ENCODE data around the gene CHAT. TPM values are rescaled to one million over a fixed set of nuclear protein-coding genes. Genes with fewer than 3 reads are reported as not detected.

CHAT gene
- total RNA-seq, 2 donors from 2014 or later, result not detected

GRCh38 chr10:49653273-49653929, 39.6 kb downstream of the CHAT start:
- no peak overlapping the region for H3K4me3 ChIP-seq
- DNase-seq (ENCODE audit: low spot score) (no peak), ATAC-seq (ENCODE audit: insufficient number of reproducible peaks, low FRiP score, low read depth) (no peak)
- no peaks in the 10 kb centered on the region for H3K4me1 ChIP-seq (ENCODE audit: control insufficient read depth in 1 of 2, low read depth in 2 of 2)
- TF ChIP-seq CTCF (IDR thresholded peaks at IDR 0.05), result no peak
- H3K27me3 ChIP-seq (replicated peaks; ENCODE audit: insufficient read depth), result no peaks in the 10 kb centered on the region
- no peaks in the 10 kb centered on the region for H3K36me3 ChIP-seq
- no peaks in the 10 kb centered on the region for H3K9me3 ChIP-seq
- H3K27ac ChIP-seq, result no peak overlapping the region

DNA sequence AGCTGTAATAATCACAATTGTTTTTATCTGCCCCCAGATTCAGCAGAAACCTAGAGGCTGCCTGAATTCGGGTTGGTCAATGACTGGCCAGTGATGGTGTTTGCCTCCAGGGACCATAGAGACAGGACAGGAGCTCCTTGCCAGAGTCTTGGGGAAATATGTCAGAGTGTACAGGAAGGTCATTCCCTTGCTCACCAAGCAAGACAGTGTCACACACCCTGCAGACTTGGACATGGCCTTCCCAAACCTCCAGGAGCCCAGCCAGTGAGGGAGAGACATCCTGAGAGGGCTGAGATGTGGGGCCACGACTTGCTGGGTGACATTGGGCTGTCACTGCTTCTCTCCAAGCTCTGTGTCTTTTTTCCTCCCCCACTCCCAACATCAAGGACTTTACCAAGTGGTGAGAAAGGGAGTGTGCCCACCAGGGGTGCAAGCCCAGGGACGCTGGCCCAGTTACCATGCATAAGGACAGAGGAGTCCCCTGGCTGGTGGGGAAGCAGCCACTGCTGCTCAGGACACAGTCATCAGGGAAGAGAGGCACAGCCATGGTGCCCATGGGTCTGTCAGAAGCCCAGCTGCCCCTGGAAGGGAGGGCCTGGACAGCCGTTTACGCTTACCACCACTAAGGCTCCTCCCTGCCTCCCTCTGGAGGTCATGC, 40.3 kb downstream of the CHAT start:
- H3K27ac ChIP-seq, result no peak overlapping the region
- H3K27me3 ChIP-seq (replicated peaks; ENCODE audit: insufficient read depth), result no peaks in the 10 kb centered on the region
- no peak for ATAC-seq (ENCODE audit: insufficient number of reproducible peaks, low FRiP score, low read depth)
- no peak for TF ChIP-seq CTCF (IDR thresholded peaks at IDR 0.05)
- no peak for DNase-seq (ENCODE audit: low spot score)
- H3K9me3 ChIP-seq, result no peaks in the 10 kb centered on the region
- no peaks in the 10 kb centered on the region for H3K36me3 ChIP-seq
- H3K4me1 ChIP-seq (ENCODE audit: control insufficient read depth in 1 of 2, low read depth in 2 of 2), result no peaks in the 10 kb centered on the region
- H3K4me3 ChIP-seq, result no peak overlapping the region

DNA sequence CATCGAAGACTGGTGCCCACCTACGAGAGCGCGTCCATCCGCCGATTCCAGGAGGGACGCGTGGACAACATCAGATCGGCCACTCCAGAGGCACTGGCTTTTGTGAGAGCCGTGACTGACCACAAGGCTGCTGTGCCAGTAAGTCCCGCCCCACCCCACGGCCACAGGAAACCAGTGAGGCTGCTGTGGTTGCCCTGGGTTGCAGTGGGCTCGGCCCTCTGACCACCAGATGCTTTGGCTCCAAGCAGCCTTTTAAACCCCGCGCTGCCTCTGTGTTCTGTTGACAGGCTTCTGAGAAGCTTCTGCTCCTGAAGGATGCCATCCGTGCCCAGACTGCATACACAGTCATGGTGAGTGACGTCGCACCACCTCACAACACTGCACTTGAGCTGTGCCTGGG, 41.3 kb downstream of the CHAT start:
- no peaks in the 10 kb centered on the region for H3K9me3 ChIP-seq
- no peak overlapping the region for H3K27ac ChIP-seq
- H3K27me3 ChIP-seq (replicated peaks; ENCODE audit: insufficient read depth), result no peaks in the 10 kb centered on the region
- DNase-seq (ENCODE audit: low spot score) (no peak), ATAC-seq (ENCODE audit: insufficient number of reproducible peaks, low FRiP score, low read depth) (no peak)
- H3K4me3 ChIP-seq, result no peak overlapping the region
- no peaks in the 10 kb centered on the region for H3K36me3 ChIP-seq
- no peaks in the 10 kb centered on the region for H3K4me1 ChIP-seq (ENCODE audit: control insufficient read depth in 1 of 2, low read depth in 2 of 2)
- TF ChIP-seq CTCF (IDR thresholded peaks at IDR 0.05), result no peak

DNA sequence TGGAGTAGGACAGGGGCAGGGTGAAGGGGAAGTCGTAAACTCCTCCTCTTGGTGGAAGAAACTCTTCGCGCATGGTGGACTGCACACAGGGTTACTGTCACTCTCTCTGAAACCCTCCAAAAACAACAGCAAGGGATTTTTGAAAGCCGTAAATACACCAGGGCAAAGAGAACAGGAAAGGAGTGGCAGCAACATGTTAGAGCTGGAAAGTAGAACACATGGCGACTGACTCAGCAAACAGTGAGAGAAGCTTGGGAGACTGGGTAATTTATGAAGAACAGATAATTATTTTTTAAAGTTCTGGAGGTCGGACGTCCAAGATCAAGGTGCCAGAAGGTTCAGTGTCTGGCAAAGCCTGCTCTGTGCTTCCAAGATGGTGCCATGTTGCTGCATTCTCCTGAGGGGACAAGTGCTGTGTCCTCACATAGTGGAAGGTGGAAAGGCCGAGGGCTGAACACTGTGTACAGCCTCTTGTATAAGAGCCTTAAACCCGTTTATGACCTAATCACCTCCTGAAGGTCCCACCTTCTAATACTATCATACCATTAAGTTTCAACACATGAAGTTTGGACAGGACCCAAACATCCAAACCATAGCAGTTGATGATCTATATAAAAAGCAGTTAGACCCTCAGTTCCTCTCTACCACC, 43.1 kb downstream of the CHAT start:
- Histone ChIP-seq H3K27ac (no peak overlapping the region), H3K4me1 (ENCODE audit: control insufficient read depth in 1 of 2, low read depth in 2 of 2) (no peaks in the 10 kb centered on the region), H3K4me3 (no peak overlapping the region), H3K36me3 (no peaks in the 10 kb centered on the region), H3K27me3 (replicated peaks; ENCODE audit: insufficient read depth) (no peaks in the 10 kb centered on the region), H3K9me3 (no peaks in the 10 kb centered on the region)
- no peak for TF ChIP-seq CTCF (IDR thresholded peaks at IDR 0.05)
- ATAC-seq (ENCODE audit: insufficient number of reproducible peaks, low FRiP score, low read depth), result no peak
- DNase-seq (ENCODE audit: low spot score), result no peak

GRCh38 chr10:49657606-49658005, 43.8 kb downstream of the CHAT start:
- ATAC-seq (ENCODE audit: insufficient number of reproducible peaks, low FRiP score, low read depth), result no peak
- TF ChIP-seq CTCF (IDR thresholded peaks at IDR 0.05), result no peak
- H3K4me3 ChIP-seq, result no peak overlapping the region

More at GRCh38 chr10:49657606-49658005, 43.8 kb downstream of the CHAT start:
- DNase-seq (ENCODE audit: low spot score), result no peak
- Histone ChIP-seq H3K9me3 (no peaks in the 10 kb centered on the region), H3K27me3 (replicated peaks; ENCODE audit: insufficient read depth) (no peaks in the 10 kb centered on the region), H3K36me3 (no peaks in the 10 kb centered on the region), H3K27ac (no peak overlapping the region), H3K4me1 (ENCODE audit: control insufficient read depth in 1 of 2, low read depth in 2 of 2) (no peaks in the 10 kb centered on the region)

All from thoracic aorta (tissue), 2 donors.